NK-92 (cell line): ENCODE data around the gene ORAI1.
A peak's percentile ranks its signal among the peaks of the same experiment; 100 is the strongest.
"Not testable (repeated sequence)": the region's sequence is repeated elsewhere in the genome, so short reads cannot be mapped to it uniquely, and the experiment has no call there.

ENCODE experiments used
- DNase-seq: peaks from one replicate; lab custom pipeline; 2025; ENCODE audit not compliant: unreplicated experiment; lab: John Stamatoyannopoulos, UW

Gene ORAI1

GRCh38 chr12:121603581-121603980 is 22.7 kb upstream of the ORAI1 start:
- DNase-seq, result no peak

- no peak for DNase-seq
These were observed 18.0 kb upstream of the ORAI1 start for GRCh38 chr12:121608301-121608700.

- no peak for DNase-seq
These were observed 15.8 kb upstream of the ORAI1 start for GRCh38 chr12:121610239-121611149.

- no peak for DNase-seq
These were observed 15.0 kb upstream of the ORAI1 start for GRCh38 chr12:121611306-121611705.

DNA sequence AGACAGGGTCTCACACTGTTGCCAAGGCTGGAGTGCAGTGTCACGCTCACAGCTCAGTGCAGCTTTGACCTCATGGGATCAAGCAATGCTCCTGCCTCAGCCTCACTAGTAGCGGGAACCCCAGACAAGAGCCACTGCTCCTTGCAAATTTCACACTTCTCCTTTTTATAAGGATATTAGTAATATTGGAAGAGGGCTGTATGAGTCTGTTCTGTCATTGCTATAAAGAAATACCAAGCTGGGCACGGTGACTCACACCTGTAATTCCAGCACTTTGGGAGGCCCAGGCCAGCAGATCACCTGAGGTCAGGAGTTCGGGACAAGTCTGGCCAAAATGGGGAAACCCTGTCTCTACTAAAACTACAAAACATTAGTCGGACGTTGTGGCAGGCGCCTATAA is 12.9 kb upstream of the ORAI1 start:
- no peak for DNase-seq

- DNase-seq, result no peak
These were observed 11.4 kb upstream of the ORAI1 start for GRCh38 chr12:121614872-121615467.

GRCh38 chr12:121618659-121619233 is 7.6 kb upstream of the ORAI1 start:
- DNase-seq, result no peak

- no peak for DNase-seq
These were observed 5.9 kb upstream of the ORAI1 start for GRCh38 chr12:121620333-121620891.

DNA sequence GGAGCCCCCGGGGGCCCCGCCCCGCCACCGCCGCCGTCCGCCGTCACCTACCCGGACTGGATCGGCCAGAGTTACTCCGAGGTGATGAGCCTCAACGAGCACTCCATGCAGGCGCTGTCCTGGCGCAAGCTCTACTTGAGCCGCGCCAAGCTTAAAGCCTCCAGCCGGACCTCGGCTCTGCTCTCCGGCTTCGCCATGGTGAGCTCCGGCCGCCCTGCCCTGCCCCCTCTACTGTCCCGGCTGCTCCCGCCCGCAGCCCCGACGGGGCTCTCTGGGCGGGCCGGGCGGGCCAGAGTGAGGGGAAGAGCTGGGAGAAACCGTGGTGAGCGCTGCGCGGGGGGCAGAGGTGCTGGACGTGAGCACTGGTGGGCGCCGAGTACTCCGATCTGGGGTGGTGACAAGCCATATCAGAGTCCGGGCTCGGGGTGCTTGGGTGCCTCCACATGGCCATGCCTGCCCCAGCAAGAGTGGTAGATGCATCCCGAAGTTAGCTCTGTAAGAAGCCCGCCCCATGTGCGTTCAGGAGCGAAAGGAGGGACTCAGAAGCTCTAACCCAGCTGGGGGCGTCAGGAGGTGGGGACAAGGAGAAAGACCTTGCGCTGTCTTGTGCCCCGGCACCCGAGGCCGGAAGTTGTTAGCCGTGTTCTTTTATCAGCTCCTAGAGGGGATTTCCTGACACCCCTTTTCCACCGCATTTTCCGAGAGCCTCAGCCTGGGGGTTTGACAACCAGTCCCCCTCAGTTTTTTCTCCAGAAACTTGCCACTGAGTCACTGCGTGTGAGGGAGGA is 717 bp downstream of the ORAI1 start:
- peak; percentile 54 for DNase-seq

DNA sequence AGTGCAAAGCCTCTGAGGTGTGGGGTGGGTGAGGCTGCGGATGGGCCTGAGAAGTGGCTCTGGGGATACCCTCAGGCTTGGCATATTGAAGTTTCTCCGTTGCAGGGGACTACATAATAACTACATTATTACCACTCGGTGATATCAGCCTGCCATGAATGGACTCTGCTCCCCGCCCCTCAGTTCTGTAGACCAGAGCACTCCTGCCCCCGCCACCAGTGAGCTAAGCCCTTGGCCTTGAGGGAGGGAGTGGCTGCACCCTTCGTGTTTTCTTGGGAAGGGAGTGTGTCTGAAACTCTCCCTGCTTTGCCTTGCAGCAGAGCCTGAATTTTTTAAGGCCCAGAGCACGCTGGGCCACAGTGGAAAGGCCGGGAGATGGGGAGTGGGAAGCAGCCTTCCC is 1.7 kb downstream of the ORAI1 start:
- no peak for DNase-seq

- DNase-seq, result no peak
These were observed 2.2 kb downstream of the ORAI1 start for GRCh38 chr12:121628536-121628935.

DNA sequence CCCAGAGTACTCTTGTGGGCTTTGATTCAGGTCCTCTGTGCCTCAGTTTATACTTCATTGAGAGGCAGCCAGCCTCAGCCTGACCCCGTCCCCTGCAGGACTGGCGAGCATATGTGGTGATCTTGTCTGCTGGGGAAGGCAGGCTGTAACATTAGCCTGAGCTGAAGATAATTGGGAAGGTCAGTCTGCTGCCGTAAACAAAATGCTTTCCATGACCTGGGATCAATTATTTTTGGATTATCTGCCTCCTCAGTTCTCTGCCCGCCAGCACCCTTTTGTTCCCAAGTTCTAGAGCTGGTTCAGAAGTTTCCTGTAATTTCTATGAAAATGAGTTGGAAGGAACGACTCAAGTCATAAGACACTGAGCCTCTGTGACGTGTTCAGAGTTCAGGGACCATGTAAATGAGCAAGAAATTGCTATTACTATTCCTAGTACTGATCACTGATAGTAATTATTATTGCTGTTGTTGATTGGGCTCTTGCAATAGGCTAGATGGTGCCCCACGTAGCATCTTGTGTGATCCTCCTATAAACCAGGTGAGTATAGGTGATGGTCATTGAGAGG is 4.5 kb downstream of the ORAI1 start:
- DNase-seq, result no peak

DNA sequence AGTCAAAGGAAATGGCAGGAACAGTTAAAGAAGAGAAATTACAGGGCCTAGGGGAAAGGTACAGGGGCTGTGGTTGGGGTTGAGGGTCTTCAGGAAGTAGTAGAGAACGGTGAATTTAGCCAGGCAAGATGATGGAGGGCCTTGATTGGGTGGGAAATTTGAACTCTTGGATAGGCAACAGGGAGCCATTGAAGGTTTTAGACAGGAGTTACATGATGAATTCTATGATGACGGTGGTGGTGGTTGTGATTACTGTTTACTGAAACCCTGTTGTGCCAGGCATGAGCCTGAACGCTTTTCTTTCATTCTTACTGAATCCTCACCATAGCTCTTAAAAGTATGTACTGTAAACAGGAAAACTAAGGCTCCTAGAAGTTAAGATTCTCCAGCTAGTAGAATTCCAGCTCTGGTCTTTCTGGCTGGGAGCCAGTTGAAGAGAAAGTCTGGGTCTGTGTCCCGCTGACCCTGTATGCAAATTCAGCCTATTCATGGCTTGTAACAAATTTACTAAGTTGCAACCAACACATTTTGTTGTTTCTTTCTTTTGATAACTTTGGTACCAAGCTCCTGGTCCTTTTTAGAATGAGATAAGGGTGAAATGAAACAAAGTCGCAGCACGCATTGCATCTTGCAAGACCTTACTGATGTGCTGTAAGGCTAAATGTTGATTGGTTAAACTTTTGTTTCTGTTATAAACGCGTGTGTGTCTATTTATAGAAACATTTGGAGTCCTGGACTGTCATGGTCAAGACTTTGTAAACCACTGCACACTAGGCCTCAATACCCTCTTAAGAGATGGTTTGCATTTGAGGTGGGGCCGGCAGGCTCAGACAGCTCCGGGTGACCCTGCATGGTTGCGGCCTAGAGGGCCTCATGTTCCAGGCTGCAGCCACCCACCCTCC is 6.0 kb downstream of the ORAI1 start:
- DNase-seq, result no peak

DNA sequence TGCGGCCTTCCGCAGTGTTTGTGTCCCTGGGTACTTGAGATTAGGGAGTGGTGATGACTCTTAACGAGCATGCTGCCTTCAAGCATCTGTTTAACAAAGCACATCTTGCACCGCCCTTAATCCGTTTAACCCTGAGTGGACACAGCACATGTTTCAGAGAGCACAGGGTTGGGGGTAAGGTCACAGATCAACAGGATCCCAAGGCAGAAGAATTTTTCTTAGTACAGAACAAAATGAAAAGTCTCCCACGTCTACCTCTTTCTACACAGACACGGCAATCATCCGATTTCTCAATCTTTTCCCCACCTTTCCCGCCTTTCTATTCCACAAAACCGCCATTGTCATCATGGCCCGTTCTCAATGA is 7.5 kb downstream of the ORAI1 start:
- not testable (repeated sequence) for DNase-seq

- DNase-seq, result no peak
These were observed 8.5 kb downstream of the ORAI1 start for GRCh38 chr12:121634836-121635235.

DNA sequence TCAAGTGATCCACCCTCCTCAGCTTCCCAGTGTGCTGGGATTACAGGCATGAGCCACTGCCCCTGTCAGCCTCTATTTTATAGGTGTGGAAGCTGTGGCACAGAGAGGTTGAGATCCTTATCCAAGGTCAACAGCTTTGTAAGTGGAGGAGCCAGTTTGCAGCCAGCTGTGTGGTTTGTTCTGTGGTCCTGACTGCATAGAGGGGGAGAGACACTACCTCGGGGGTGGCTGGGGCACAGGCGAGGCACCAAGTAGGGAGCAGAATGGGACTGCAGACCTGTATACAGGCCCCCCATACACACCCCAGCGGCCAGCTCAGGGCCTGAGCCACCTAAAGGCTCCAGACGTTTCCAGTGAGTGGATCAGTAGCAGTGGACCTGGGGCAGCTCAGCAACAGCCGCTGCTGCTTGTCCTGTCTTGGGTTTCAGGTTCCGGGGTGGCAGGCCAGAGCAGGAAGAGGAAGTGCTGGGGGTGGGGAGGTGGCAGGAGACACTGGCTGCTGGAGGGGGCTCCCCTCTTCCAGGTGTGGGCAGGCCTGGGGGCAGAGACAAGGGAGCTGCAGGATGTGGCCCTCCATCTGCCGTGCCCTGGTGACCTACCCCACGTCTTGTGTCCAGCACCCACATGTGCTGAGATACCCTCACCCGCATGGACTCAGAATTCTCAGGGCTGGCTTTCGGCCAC is 11.0 kb downstream of the ORAI1 start:
- no peak for DNase-seq

DNA sequence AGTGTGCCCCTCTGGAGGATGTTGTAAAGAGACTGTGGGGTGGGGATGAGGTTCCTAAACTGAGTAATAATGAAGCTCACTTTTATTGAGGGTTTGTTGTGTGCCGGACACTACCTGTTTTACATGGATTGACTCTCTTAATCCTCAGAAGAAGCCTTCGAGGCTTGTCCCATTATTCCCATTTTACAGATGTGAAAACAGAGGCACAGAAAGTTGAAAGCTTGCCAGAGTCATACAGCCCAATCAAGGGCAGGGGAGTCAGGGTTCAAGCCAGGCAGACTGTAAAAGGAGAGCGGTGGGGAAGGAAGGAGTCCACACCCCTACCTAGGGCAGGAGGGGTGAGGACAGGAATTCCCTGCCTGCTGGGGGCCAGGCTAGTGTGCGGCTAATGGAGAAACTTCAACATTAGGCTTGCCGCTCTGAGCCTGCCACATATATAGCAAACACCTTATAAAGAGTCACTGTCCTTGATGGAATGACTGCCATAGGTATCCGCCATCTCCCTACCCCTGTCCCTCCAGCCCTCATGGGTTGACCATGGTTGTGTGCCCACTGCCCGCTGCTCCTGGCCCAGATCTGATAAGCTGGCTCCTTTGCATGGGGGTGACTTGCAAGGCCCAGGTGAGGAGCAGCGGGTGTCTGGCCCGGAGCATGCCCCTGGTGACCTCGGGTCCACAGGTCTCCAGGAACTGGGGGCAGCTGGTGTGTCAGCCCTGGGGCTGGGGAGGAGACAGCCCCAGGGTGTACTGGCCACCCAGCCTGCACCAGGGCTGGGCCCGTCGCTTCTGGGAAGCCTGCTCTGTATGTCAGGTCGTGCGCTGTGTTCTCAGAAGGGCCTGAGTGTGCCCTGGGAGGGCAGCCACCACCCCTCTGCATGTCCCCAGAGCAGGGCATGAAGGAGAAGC is 12.2 kb downstream of the ORAI1 start:
- no peak for DNase-seq

DNA sequence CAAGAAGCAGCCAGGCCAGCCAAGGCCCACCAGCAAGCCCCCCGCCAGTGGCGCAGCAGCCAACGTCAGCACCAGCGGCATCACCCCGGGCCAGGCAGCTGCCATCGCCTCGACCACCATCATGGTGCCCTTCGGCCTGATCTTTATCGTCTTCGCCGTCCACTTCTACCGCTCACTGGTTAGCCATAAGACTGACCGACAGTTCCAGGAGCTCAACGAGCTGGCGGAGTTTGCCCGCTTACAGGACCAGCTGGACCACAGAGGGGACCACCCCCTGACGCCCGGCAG is 15.0 kb downstream of the ORAI1 start:
- no peak for DNase-seq
